Cerebellar nuclear complex (tissue), 1 donor: Measurements from ENCODE around the gene CACHD1.
"Not testable (repeated sequence)": the region's sequence is repeated elsewhere in the genome, so short reads cannot be mapped to it uniquely, and the experiment has no call there.

Experiments used
- DNase-seq, 2 experiments: peaks; one replicate each; lab custom pipeline; 2025; lab: John Stamatoyannopoulos, UW

Gene CACHD1

GRCh38 chr1:64590316-64590715 is 120.4 kb downstream of the CACHD1 start:
- DNase-seq = no peak

- DNase-seq = no peak
Observed at GRCh38 chr1:64594446-64594845, 124.5 kb downstream of the CACHD1 start.

- DNase-seq = no peak
Observed at GRCh38 chr1:64595871-64596515, 126.1 kb downstream of the CACHD1 start.

- no peak for DNase-seq
Observed at GRCh38 chr1:64597113-64597512, 127.2 kb downstream of the CACHD1 start.

GRCh38 chr1:64598100-64598571 is 128.2 kb downstream of the CACHD1 start:
- no peak for DNase-seq

- no peak for DNase-seq
Observed at GRCh38 chr1:64599242-64599641, 129.3 kb downstream of the CACHD1 start.

GRCh38 chr1:64601207-64601606 is 131.3 kb downstream of the CACHD1 start:
- DNase-seq = no peak

- no peak for DNase-seq
Observed at GRCh38 chr1:64608005-64608650, 138.2 kb downstream of the CACHD1 start.

- no peak for DNase-seq
Observed at GRCh38 chr1:64608651-64609048, 138.7 kb downstream of the CACHD1 start.

GRCh38 chr1:64610950-64611349 is 141.0 kb downstream of the CACHD1 start:
- DNase-seq = not testable (repeated sequence)

GRCh38 chr1:64616039-64616438 is 146.1 kb downstream of the CACHD1 start:
- no peak for DNase-seq

- DNase-seq = no peak
Observed at GRCh38 chr1:64623750-64624191, 153.8 kb downstream of the CACHD1 start.

GRCh38 chr1:64624218-64624713 is 154.3 kb downstream of the CACHD1 start:
- no peak for DNase-seq

GRCh38 chr1:64624808-64625207 is 154.9 kb downstream of the CACHD1 start:
- DNase-seq = no peak

GRCh38 chr1:64630611-64631010 is 160.7 kb downstream of the CACHD1 start:
- DNase-seq = no peak

GRCh38 chr1:64631346-64632034 is 161.6 kb downstream of the CACHD1 start:
- DNase-seq = no peak

- no peak for DNase-seq
Observed at GRCh38 chr1:64632936-64633335, 163.0 kb downstream of the CACHD1 start.

GRCh38 chr1:64645735-64646134 is 175.8 kb downstream of the CACHD1 start:
- no peak for DNase-seq

- DNase-seq = no peak
Observed at GRCh38 chr1:64650411-64650810, 180.5 kb downstream of the CACHD1 start.

GRCh38 chr1:64651841-64652240 is 181.9 kb downstream of the CACHD1 start:
- no peak for DNase-seq

- DNase-seq = no peak
Observed at GRCh38 chr1:64653466-64653865, 183.5 kb downstream of the CACHD1 start.

GRCh38 chr1:64654519-64655341 is 184.8 kb downstream of the CACHD1 start:
- DNase-seq = no peak
